Measurements from ENCODE around the gene CAMTA1. TPM values are rescaled to one million over a fixed set of nuclear protein-coding genes. Genes with fewer than 3 reads are reported as not detected.

CAMTA1 gene
- polyA plus RNA-seq, 1 donor from 2014 or later: 162 TPM

DNA sequence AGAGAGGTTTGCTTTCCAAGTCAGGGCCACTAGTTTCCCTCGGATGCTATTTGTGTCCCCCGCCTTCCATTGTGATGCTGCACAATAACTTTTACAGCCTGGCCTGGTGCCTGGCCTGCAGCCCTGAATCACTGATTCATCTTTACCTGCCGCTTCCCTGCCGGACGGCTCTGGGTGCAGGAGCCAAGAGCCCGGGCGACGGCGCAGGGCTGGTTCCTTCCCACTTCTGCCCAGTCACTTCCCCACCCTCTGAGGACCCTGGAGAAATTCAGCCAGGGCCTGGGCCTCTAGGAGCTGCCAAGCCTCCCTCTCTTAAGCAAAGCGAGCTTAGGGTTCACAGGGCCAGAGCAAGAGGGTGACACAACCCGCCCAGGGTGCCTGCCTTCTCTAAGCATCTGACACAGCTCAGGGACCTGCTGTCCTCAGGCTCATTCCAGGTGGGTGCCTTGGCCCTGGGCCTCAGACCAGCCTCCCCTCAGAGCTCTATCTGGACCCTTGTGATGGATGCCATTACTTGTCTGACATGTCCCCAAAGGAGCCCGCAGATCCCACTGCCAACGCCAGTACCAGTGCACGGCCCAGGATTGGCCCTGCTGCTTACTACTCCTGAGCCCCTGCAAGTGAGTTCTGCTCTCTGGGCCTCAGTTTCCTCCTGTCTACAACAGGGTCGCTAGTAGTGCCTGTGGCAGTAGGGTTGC lies 604.8 kb downstream of the CAMTA1 start:
- Histone ChIP-seq H3K9me2 (ENCODE audit: insufficient read depth, low read length) (no peaks in the 10 kb centered on the region), H3K79me2 (replicated peaks; ENCODE audit: insufficient read depth, low read length) (no peaks in the 10 kb centered on the region), H3K9ac (ENCODE audit: low read length) (no peak overlapping the region), H3K4me2 (ENCODE audit: low read length) (no peak overlapping the region), H2AFZ (ENCODE audit: low read depth, low read length) (no peak overlapping the region), H4K20me1 (ENCODE audit: insufficient read depth) (no peaks in the 10 kb centered on the region), H3K27ac (ENCODE audit: low read length) (no peak overlapping the region), H3F3A (ENCODE audit: insufficient read depth, low read length, poor library complexity, severe bottlenecking) (no peaks in the 10 kb centered on the region), H3K4me3 (ENCODE audit: low read length) (no peak overlapping the region), H3K36me3 (ENCODE audit: insufficient read depth, low read length) (no peaks in the 10 kb centered on the region), H3K9me3 (ENCODE audit: low read length) (no peaks in the 10 kb centered on the region), H3K27me3 (ENCODE audit: insufficient read depth, low read depth, low read length) (no peaks in the 10 kb centered on the region)
- no peak for TF ChIP-seq TAF1 (IDR thresholded peaks at IDR 0.05; ENCODE audit: low read depth)
- TF ChIP-seq, protein P1, sequence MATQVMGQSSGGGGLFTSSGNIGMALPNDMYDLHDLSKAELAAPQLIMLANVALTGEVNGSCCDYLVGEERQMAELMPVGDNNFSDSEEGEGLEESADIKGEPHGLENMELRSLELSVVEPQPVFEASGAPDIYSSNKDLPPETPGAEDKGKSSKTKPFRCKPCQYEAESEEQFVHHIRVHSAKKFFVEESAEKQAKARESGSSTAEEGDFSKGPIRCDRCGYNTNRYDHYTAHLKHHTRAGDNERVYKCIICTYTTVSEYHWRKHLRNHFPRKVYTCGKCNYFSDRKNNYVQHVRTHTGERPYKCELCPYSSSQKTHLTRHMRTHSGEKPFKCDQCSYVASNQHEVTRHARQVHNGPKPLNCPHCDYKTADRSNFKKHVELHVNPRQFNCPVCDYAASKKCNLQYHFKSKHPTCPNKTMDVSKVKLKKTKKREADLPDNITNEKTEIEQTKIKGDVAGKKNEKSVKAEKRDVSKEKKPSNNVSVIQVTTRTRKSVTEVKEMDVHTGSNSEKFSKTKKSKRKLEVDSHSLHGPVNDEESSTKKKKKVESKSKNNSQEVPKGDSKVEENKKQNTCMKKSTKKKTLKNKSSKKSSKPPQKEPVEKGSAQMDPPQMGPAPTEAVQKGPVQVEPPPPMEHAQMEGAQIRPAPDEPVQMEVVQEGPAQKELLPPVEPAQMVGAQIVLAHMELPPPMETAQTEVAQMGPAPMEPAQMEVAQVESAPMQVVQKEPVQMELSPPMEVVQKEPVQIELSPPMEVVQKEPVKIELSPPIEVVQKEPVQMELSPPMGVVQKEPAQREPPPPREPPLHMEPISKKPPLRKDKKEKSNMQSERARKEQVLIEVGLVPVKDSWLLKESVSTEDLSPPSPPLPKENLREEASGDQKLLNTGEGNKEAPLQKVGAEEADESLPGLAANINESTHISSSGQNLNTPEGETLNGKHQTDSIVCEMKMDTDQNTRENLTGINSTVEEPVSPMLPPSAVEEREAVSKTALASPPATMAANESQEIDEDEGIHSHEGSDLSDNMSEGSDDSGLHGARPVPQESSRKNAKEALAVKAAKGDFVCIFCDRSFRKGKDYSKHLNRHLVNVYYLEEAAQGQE (IDR thresholded peaks at IDR 0.05; ENCODE audit: borderline replicate concordance): no peak
- TF ChIP-seq POLR2AphosphoS5 (IDR thresholded peaks at IDR 0.05): no peak
- TF ChIP-seq MXI1 (conservative IDR thresholded peaks at IDR 0.05; ENCODE audit: poor library complexity, severe bottlenecking): no peak
- TF ChIP-seq EZH2 (IDR thresholded peaks at IDR 0.05; ENCODE audit: borderline replicate concordance, insufficient read depth, low read length, poor library complexity, severe bottlenecking): no peak
- TF ChIP-seq, protein P2, sequence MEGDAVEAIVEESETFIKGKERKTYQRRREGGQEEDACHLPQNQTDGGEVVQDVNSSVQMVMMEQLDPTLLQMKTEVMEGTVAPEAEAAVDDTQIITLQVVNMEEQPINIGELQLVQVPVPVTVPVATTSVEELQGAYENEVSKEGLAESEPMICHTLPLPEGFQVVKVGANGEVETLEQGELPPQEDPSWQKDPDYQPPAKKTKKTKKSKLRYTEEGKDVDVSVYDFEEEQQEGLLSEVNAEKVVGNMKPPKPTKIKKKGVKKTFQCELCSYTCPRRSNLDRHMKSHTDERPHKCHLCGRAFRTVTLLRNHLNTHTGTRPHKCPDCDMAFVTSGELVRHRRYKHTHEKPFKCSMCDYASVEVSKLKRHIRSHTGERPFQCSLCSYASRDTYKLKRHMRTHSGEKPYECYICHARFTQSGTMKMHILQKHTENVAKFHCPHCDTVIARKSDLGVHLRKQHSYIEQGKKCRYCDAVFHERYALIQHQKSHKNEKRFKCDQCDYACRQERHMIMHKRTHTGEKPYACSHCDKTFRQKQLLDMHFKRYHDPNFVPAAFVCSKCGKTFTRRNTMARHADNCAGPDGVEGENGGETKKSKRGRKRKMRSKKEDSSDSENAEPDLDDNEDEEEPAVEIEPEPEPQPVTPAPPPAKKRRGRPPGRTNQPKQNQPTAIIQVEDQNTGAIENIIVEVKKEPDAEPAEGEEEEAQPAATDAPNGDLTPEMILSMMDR (IDR thresholded peaks at IDR 0.05; ENCODE audit: poor library complexity, severe bottlenecking): no peak
- no peak for TF ChIP-seq EP300 (conservative IDR thresholded peaks at IDR 0.05; ENCODE audit: poor library complexity, severe bottlenecking)
- TF ChIP-seq RAD21 (conservative IDR thresholded peaks at IDR 0.05): no peak
- no peak for TF ChIP-seq SMC3 (conservative IDR thresholded peaks at IDR 0.05; ENCODE audit: poor library complexity)

DNA sequence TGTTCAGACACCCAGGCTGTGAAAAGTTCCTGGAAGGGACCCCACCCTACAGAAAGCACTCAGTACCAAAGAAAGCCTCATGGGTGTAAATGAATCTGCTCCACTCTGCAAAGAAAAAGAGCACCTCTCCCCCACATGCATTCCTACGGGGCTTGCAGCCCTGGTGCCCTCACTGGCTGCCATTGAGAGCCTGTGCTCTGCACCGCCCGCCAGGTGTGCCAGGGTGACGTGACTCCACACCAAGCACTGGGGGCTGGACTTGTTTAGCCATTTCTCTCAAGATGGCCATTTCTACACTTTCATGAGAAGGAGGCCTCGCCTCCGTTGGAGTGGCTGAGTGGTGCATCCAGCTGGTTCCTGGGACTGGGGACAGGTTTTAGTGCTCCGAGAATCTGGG lies 605.3 kb downstream of the CAMTA1 start:
- Histone ChIP-seq H3K79me2 (replicated peaks; ENCODE audit: insufficient read depth, low read length) (no peaks in the 10 kb centered on the region), H2AFZ (ENCODE audit: low read depth, low read length) (no peak overlapping the region), H3K9ac (ENCODE audit: low read length) (no peak overlapping the region), H3K27ac (ENCODE audit: low read length) (no peak overlapping the region), H3F3A (ENCODE audit: insufficient read depth, low read length, poor library complexity, severe bottlenecking) (no peaks in the 10 kb centered on the region), H3K9me2 (ENCODE audit: insufficient read depth, low read length) (no peaks in the 10 kb centered on the region), H3K36me3 (ENCODE audit: insufficient read depth, low read length) (no peaks in the 10 kb centered on the region), H3K4me3 (ENCODE audit: low read length) (no peak overlapping the region), H3K27me3 (ENCODE audit: insufficient read depth, low read depth, low read length) (no peaks in the 10 kb centered on the region), H3K9me3 (ENCODE audit: low read length) (no peaks in the 10 kb centered on the region), H3K4me2 (ENCODE audit: low read length) (no peak overlapping the region), H4K20me1 (ENCODE audit: insufficient read depth) (no peaks in the 10 kb centered on the region)
- TF ChIP-seq, protein P2 (IDR thresholded peaks at IDR 0.05; ENCODE audit: poor library complexity, severe bottlenecking): no peak
- TF ChIP-seq, protein P1 (IDR thresholded peaks at IDR 0.05; ENCODE audit: borderline replicate concordance): no peak
- TF ChIP-seq MXI1 (conservative IDR thresholded peaks at IDR 0.05; ENCODE audit: poor library complexity, severe bottlenecking) (no peak), SMC3 (conservative IDR thresholded peaks at IDR 0.05; ENCODE audit: poor library complexity) (no peak), POLR2AphosphoS5 (IDR thresholded peaks at IDR 0.05) (no peak), EZH2 (IDR thresholded peaks at IDR 0.05; ENCODE audit: borderline replicate concordance, insufficient read depth, low read length, poor library complexity, severe bottlenecking) (no peak), TAF1 (IDR thresholded peaks at IDR 0.05; ENCODE audit: low read depth) (no peak), EP300 (conservative IDR thresholded peaks at IDR 0.05; ENCODE audit: poor library complexity, severe bottlenecking) (no peak), RAD21 (conservative IDR thresholded peaks at IDR 0.05) (no peak)

Measured in neural cell (in vitro differentiated cells).